GM12892 (cell line): ENCODE data around the gene LHX4.

Source experiments
- POLR2A ChIP-seq: IDR thresholded peaks from 2 replicates; pipeline ENCODE4 v1.6.1; 2011; ENCODE audit warnings: low read depth, low read length, control low read depth
- POLR2AphosphoS5 ChIP-seq: IDR thresholded peaks from 2 replicates; pipeline ENCODE4 v1.6.1; 2011; ENCODE audit warnings: low read depth, low read length, control low read depth
- TAF1 ChIP-seq: IDR thresholded peaks from 2 replicates; pipeline ENCODE4 v1.6.1; 2011; ENCODE audit warnings: low read depth, mild to moderate bottlenecking, control low read depth, low read length, borderline replicate concordance

DNA sequence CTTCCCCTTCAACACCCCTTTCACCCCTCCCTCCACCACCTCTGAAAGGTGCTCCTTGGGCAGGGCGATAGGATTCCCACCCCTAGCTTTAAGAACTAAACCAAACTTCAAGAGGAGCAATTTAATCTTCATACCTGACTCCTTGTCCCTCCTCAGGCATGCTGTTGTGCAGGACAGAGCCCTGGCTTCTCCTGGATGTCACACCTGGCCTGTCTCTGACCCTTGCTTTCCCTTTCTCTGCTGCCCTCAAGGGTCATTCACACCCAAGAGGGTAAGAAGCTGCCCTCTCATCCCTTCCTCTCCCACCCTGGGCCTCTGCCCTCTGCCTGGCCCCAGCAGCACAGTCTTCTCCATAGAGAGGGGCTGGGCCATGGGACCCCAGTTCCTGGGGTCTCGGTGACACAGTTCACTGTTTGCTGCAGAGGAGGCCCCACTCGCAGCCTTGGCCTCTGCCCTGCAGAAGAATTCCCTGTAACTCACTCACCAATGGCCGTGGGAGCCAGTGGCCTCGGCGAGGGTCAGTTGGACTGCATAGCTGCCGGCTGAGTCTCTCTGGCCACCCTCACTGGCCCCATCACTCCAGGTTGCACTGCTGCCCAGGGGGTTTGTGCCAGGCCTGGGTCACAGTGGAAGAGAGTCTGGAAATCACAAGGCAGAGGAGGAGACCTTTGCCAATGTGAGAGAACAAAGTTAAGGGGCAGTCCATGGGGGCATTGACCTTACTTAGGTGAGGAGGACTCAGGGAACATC, 28.4 kb upstream of the LHX4 start:
- TF ChIP-seq POLR2AphosphoS5 (no peak), POLR2A (no peak), TAF1 (no peak)
